Stimulated activated naive CD8-positive, alpha-beta T cell treated with anti-CD3 and anti-CD28 coated beads, Interleukin-15, Interleukin-2, amounts not matched to agents 100 ng/mL and 50 ng/mL, for 24 hours (primary cell): ENCODE measurements around the gene GLI1.

Source experiments
- H3K27ac Mint-ChIP-seq: one replicate; pipeline ENCODE4 v1.8.0; 2021; ENCODE audit warnings: mild to moderate bottlenecking, mixed read lengths
- H3K27me3 Mint-ChIP-seq: one replicate; pipeline ENCODE4 v1.8.0; 2021; ENCODE audit warnings: mixed read lengths
- H3K36me3 Mint-ChIP-seq: one replicate; pipeline ENCODE4 v1.8.0; 2021; ENCODE audit warnings: low read depth, mixed read lengths
- H3K4me1 Mint-ChIP-seq: one replicate; pipeline ENCODE4 v1.8.0; 2021; ENCODE audit warnings: low read depth, mixed read lengths
- H3K4me3 Mint-ChIP-seq: one replicate; pipeline ENCODE4 v1.8.0; 2021; ENCODE audit warnings: mild to moderate bottlenecking, mixed read lengths
- H3K9me3 Mint-ChIP-seq: one replicate; pipeline ENCODE4 v1.8.0; 2021; ENCODE audit warnings: mixed read lengths

GLI1 gene

GRCh38 chr12:57452181-57452936, 7.2 kb upstream of the GLI1 start:
- Mint-ChIP-seq H3K4me1 (peaks cover 35% of the 10 kb centered on the region), H3K27ac (peak overlapping the region; percentile 79), H3K9me3 (no peaks in the 10 kb centered on the region), H3K4me3 (peak overlapping the region; percentile 28), H3K36me3 (no peaks in the 10 kb centered on the region), H3K27me3 (no peaks in the 10 kb centered on the region)

GRCh38 chr12:57452937-57453509, 6.6 kb upstream of the GLI1 start:
- peak overlapping the region; percentile 28 for H3K4me3 Mint-ChIP-seq
- H3K36me3 Mint-ChIP-seq, result no peaks in the 10 kb centered on the region
- no peaks in the 10 kb centered on the region for H3K9me3 Mint-ChIP-seq
- H3K27ac Mint-ChIP-seq, result peak overlapping the region; percentile 79
- peaks cover 41% of the 10 kb centered on the region for H3K4me1 Mint-ChIP-seq
- no peaks in the 10 kb centered on the region for H3K27me3 Mint-ChIP-seq

- H3K27me3 Mint-ChIP-seq, result no peaks in the 10 kb centered on the region
- H3K36me3 Mint-ChIP-seq, result no peaks in the 10 kb centered on the region
- peaks cover 52% of the 10 kb centered on the region for H3K4me1 Mint-ChIP-seq
- peak overlapping the region; percentile 84 for H3K27ac Mint-ChIP-seq
- H3K9me3 Mint-ChIP-seq, result no peaks in the 10 kb centered on the region
- peak overlapping the region; percentile 83 for H3K4me3 Mint-ChIP-seq
These were observed 5.4 kb upstream of the GLI1 start for GRCh38 chr12:57454213-57454565.

- peaks cover 56% of the 10 kb centered on the region for H3K4me1 Mint-ChIP-seq
- H3K27ac Mint-ChIP-seq, result peak within 1 kb of the TSS; percentile 84
- no peaks in the 10 kb centered on the region for H3K9me3 Mint-ChIP-seq
- no peaks in the 10 kb centered on the region for H3K36me3 Mint-ChIP-seq
- no peaks in the 10 kb centered on the region for H3K27me3 Mint-ChIP-seq
- peak within 1 kb of the TSS; percentile 83 for H3K4me3 Mint-ChIP-seq
These were observed 4.8 kb upstream of the GLI1 start, which contains the start of gene INHBE for GRCh38 chr12:57454566-57455373. Gene INHBE, plus strand, starts transcription at chr12:57455307. Its CDS starts 230 bp downstream, at chr12:57455537.

GRCh38 chr12:57455374-57456144, 4.0 kb upstream of the GLI1 start:
- peaks cover 61% of the 10 kb centered on the region for H3K4me1 Mint-ChIP-seq
- peak overlapping the region; percentile 83 for H3K4me3 Mint-ChIP-seq
- H3K36me3 Mint-ChIP-seq, result no peaks in the 10 kb centered on the region
- H3K27me3 Mint-ChIP-seq, result no peaks in the 10 kb centered on the region
- H3K27ac Mint-ChIP-seq, result peak overlapping the region; percentile 84
- H3K9me3 Mint-ChIP-seq, result no peaks in the 10 kb centered on the region

GRCh38 chr12:57456145-57456700, 3.4 kb upstream of the GLI1 start:
- peak overlapping the region; percentile 83 for H3K4me3 Mint-ChIP-seq
- H3K4me1 Mint-ChIP-seq, result peaks cover 66% of the 10 kb centered on the region
- H3K9me3 Mint-ChIP-seq, result no peaks in the 10 kb centered on the region
- H3K27ac Mint-ChIP-seq, result peak overlapping the region; percentile 57
- H3K27me3 Mint-ChIP-seq, result no peaks in the 10 kb centered on the region
- no peaks in the 10 kb centered on the region for H3K36me3 Mint-ChIP-seq

GRCh38 chr12:57456737-57457490, 2.7 kb upstream of the GLI1 start:
- Mint-ChIP-seq H3K4me1 (peaks cover 70% of the 10 kb centered on the region), H3K9me3 (no peaks in the 10 kb centered on the region), H3K4me3 (no peak overlapping the region), H3K27me3 (no peaks in the 10 kb centered on the region), H3K36me3 (no peaks in the 10 kb centered on the region), H3K27ac (no peak overlapping the region)

- Mint-ChIP-seq H3K9me3 (no peaks in the 10 kb centered on the region), H3K36me3 (no peaks in the 10 kb centered on the region), H3K27ac (peak overlapping the region; percentile 91), H3K27me3 (no peaks in the 10 kb centered on the region), H3K4me1 (peaks cover 71% of the 10 kb centered on the region), H3K4me3 (peak overlapping the region; percentile 92)
These were observed 925 bp upstream of the GLI1 start for GRCh38 chr12:57458665-57459054.

- Mint-ChIP-seq H3K4me3 (peak overlapping the region; percentile 92), H3K27me3 (no peaks in the 10 kb centered on the region), H3K4me1 (peaks cover 76% of the 10 kb centered on the region)
These were observed 383 bp upstream of the GLI1 start for GRCh38 chr12:57459055-57459749.

GRCh38 chr12:57460468-57460784, 841 bp downstream of the GLI1 start:
- Mint-ChIP-seq H3K4me1 (peaks cover 77% of the 10 kb centered on the region), H3K27ac (peak overlapping the region; percentile 63), H3K36me3 (no peaks in the 10 kb centered on the region), H3K27me3 (no peaks in the 10 kb centered on the region), H3K9me3 (no peaks in the 10 kb centered on the region), H3K4me3 (peak overlapping the region; percentile 92)

More at GRCh38 chr12:57459055-57459749, 383 bp upstream of the GLI1 start:
- no peaks in the 10 kb centered on the region for H3K36me3 Mint-ChIP-seq
- H3K27ac Mint-ChIP-seq, result peak overlapping the region; percentile 91
- no peaks in the 10 kb centered on the region for H3K9me3 Mint-ChIP-seq

GRCh38 chr12:57460841-57461275, 1.3 kb downstream of the GLI1 start:
- no peak overlapping the region for H3K27ac Mint-ChIP-seq
- H3K4me3 Mint-ChIP-seq, result peak overlapping the region; percentile 92
- H3K4me1 Mint-ChIP-seq, result peaks cover 74% of the 10 kb centered on the region
- H3K36me3 Mint-ChIP-seq, result no peaks in the 10 kb centered on the region
- H3K9me3 Mint-ChIP-seq, result no peaks in the 10 kb centered on the region
- no peaks in the 10 kb centered on the region for H3K27me3 Mint-ChIP-seq

- peak overlapping the region; percentile 92 for H3K4me3 Mint-ChIP-seq
- H3K27me3 Mint-ChIP-seq, result no peaks in the 10 kb centered on the region
- no peak overlapping the region for H3K27ac Mint-ChIP-seq
- H3K36me3 Mint-ChIP-seq, result no peaks in the 10 kb centered on the region
- peaks cover 68% of the 10 kb centered on the region for H3K4me1 Mint-ChIP-seq
- no peaks in the 10 kb centered on the region for H3K9me3 Mint-ChIP-seq
These were observed 1.8 kb downstream of the GLI1 start for GRCh38 chr12:57461276-57461916.

GRCh38 chr12:57461917-57462250, 2.3 kb downstream of the GLI1 start:
- no peaks in the 10 kb centered on the region for H3K9me3 Mint-ChIP-seq

More at GRCh38 chr12:57461917-57462250, 2.3 kb downstream of the GLI1 start:
- Mint-ChIP-seq H3K27me3 (no peaks in the 10 kb centered on the region), H3K4me1 (peaks cover 64% of the 10 kb centered on the region), H3K27ac (no peak overlapping the region), H3K4me3 (peak overlapping the region; percentile 92), H3K36me3 (no peaks in the 10 kb centered on the region)
